Muscle layer of colon (tissue), 2 donors: Measurements from ENCODE around the gene WLS.

Experiments
- H3K27ac ChIP-seq: one replicate; pipeline ENCODE4 v1.7.0; 2013; ENCODE audit warnings: low read depth, mild to moderate bottlenecking, low read length, moderate library complexity
- H3K27me3 ChIP-seq, 2 donors: one replicate each; pipeline ENCODE4 v1.7.0; 2013; ENCODE audit warnings: low read length in 2 of 2, mild to moderate bottlenecking in 2 of 2; ENCODE audit not compliant: insufficient read depth in 2 of 2, control insufficient read depth in 1 of 2
- H3K36me3 ChIP-seq: one replicate; pipeline ENCODE4 v1.7.0; 2013; ENCODE audit warnings: mild to moderate bottlenecking, low read length; ENCODE audit not compliant: insufficient read depth
- H3K4me1 ChIP-seq: one replicate; pipeline ENCODE4 v1.7.0; 2013; ENCODE audit warnings: mild to moderate bottlenecking, low read length; ENCODE audit not compliant: insufficient read depth
- H3K4me3 ChIP-seq, 2 donors: one replicate each; pipeline ENCODE4 v1.7.0; 2013; ENCODE audit warnings: low read length in 2 of 2, low read depth in 1 of 2, mild to moderate bottlenecking in 1 of 2, moderate library complexity in 1 of 2
- H3K9ac ChIP-seq: one replicate; pipeline ENCODE4 v1.7.0; 2013; ENCODE audit warnings: low read length
- H3K9me3 ChIP-seq: one replicate; pipeline ENCODE4 v1.7.0; 2013; ENCODE audit warnings: mild to moderate bottlenecking, low read length
- donor health status: abdominal sarcoma.
- donor health status: Adenocarcinoma of cecum.

WLS gene

DNA sequence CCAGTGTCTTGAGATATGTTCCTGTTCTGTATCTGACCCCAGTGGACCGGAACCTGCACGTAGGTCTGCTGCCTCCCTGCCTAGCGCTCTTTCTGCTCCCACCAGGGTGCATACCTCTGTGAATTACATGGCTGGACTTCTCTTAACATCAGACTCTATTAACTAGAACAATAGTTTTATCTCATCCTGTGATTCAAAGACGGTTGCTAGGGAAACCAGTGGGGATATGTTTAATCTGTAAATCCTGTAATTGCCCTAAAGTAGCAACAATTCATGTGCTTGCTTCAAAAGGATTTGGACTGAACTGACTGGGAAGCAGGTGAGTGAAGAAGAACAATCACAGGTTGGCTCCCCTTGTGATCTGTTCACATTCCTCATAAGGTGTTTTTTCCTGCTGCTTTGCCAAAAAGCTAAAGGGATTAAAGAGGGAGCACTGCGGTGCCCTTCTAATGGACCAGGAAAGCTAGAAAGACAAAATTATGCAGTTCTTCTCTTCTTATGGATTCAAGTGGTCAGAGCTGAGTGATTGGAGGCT lies 129.2 kb downstream of the WLS start:
- H3K36me3 ChIP-seq: peaks cover 9% of the 10 kb centered on the region
- no peaks in the 10 kb centered on the region for H3K27me3 ChIP-seq
- no peak overlapping the region for H3K4me3 ChIP-seq
- H3K9ac ChIP-seq: no peak overlapping the region
- H3K27ac ChIP-seq: no peak overlapping the region
- no peaks in the 10 kb centered on the region for H3K9me3 ChIP-seq
- H3K4me1 ChIP-seq: no peaks in the 10 kb centered on the region

DNA sequence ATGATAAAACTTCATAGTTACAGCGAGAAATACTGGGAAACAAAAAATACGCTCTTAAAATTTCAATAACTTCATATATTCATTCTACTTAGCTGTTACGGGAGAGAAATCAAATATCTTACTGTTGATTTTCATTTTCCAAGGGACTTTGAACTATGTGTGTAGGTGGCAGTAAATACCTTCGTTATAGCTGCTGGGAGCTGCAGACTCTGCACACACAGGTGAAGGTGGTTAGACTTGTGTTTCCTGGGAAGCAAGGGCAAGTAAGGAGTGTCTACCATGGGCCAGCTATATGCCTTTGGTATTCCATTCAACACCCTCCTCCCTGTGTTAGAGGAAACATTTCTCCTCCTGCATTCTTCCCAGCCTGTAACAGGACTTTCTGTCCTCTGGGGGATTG lies 130.5 kb downstream of the WLS start:
- Histone ChIP-seq H3K27ac (no peak overlapping the region), H3K27me3 (no peaks in the 10 kb centered on the region), H3K4me1 (no peaks in the 10 kb centered on the region), H3K36me3 (peaks cover 12% of the 10 kb centered on the region), H3K9ac (no peak overlapping the region), H3K4me3 (no peak overlapping the region), H3K9me3 (no peaks in the 10 kb centered on the region)

DNA sequence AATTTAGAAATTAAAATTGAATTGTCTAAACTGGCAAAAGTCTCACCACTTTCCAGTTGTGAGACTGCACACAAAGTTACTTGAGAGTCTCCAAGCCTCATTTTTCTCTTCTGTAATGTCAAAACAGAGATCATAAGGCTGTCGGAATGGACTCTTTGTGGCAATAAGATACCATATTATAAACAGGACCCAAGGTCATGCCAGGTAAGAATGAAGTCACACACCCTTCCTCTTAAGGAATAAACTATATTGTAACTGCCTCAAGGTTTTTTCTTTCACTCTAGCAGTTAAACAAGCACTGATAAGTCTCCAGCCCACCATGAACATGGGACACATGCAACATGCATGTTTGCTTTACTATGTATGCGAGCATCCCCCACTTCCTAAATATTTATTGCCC lies 131.8 kb downstream of the WLS start:
- no peaks in the 10 kb centered on the region for H3K4me1 ChIP-seq
- no peak overlapping the region for H3K27ac ChIP-seq
- H3K9ac ChIP-seq: no peak overlapping the region
- peaks cover 7% of the 10 kb centered on the region for H3K36me3 ChIP-seq
- no peak overlapping the region for H3K4me3 ChIP-seq
- no peaks in the 10 kb centered on the region for H3K27me3 ChIP-seq
- H3K9me3 ChIP-seq: no peaks in the 10 kb centered on the region

DNA sequence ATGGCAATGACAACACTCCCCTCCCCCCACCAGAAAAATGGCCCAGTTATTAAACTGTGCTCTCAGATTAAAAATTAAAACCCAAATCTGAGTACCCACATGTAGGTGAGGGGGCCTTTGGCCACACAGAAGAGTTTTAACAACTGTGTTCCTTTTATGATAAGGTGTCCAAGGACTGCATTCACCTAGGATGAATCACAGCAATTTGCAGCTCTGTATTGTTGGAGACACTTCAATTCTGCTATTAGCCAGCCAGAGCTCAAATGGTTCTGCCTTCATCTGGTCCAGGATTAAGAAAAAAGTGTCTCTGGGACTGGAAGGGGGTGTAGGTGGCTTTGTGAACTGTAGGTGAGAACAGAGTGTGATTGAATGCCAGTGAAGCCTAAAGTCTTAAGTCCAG lies 138.6 kb downstream of the WLS start:
- Histone ChIP-seq H3K9ac (no peak overlapping the region), H3K27ac (no peak overlapping the region), H3K36me3 (peaks cover 7% of the 10 kb centered on the region), H3K27me3 (no peaks in the 10 kb centered on the region), H3K4me3 (no peak overlapping the region), H3K9me3 (no peaks in the 10 kb centered on the region), H3K4me1 (no peaks in the 10 kb centered on the region)

DNA sequence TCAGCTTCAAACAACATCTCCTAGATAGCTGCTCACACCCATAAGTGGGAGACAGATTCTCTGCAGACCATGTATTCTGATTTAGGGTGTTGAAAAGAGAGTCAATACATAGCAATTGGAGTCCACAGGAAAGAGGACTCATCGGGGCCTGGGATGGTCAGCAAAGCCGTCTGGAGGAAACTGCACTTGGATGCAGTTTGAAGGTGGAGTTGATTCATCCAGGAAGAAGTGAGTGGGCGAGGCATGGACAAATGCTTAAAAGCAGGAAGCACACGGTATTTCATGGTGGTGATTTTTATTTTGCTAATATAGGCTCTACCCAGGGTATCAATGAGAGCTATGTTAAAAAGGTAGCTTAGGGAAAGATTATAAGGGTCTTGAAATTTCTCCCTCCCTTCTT lies 145.1 kb downstream of the WLS start:
- Histone ChIP-seq H3K9me3 (no peaks in the 10 kb centered on the region), H3K4me3 (no peak overlapping the region), H3K9ac (no peak overlapping the region), H3K27me3 (no peaks in the 10 kb centered on the region), H3K27ac (no peak overlapping the region), H3K4me1 (no peaks in the 10 kb centered on the region), H3K36me3 (no peaks in the 10 kb centered on the region)

DNA sequence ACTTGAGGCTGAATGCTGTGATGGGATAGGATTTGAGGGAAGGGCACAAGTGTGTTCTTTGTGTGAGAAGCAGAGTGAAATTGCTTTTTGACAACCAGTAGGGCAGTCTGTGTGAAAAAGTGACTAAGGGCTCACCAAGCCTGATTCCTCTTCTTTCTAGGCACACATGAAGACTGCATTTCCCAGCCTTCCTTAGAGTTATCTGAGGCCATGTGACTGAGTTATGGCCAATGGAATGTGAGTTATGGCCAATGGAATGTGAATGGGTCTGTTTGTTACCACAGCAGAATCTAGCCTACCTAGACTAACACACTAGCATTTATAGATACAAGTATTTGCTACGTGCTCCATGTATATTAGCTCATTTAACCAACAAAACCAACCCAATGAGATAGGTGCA lies 146.6 kb downstream of the WLS start:
- Histone ChIP-seq H3K27me3 (no peaks in the 10 kb centered on the region), H3K9me3 (no peaks in the 10 kb centered on the region)

DNA sequence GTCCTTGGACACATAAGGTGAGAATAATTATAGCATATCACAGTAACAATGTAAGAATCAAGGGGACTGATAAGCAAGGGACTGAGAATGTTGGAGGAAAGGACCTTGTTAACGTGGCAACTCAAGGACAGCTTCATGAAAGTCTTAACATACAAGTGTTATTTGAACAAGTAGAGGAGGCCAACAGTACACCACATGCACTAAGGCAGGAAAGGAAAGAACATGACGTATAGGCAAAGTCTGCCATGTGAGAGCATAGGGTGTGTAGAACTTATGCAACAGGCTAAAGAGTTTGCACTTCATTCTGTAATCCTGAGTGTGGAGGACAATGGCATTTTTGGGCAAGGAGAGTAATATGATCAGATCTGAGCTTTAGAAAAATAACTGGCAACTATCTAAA lies 148.6 kb downstream of the WLS start:
- H3K9me3 ChIP-seq: no peaks in the 10 kb centered on the region

More for the DNA sequence above, 146.6 kb downstream of the WLS start:
- H3K9ac ChIP-seq: no peak overlapping the region
- H3K4me1 ChIP-seq: no peaks in the 10 kb centered on the region
- no peaks in the 10 kb centered on the region for H3K36me3 ChIP-seq
- no peak overlapping the region for H3K4me3 ChIP-seq
- no peak overlapping the region for H3K27ac ChIP-seq

DNA sequence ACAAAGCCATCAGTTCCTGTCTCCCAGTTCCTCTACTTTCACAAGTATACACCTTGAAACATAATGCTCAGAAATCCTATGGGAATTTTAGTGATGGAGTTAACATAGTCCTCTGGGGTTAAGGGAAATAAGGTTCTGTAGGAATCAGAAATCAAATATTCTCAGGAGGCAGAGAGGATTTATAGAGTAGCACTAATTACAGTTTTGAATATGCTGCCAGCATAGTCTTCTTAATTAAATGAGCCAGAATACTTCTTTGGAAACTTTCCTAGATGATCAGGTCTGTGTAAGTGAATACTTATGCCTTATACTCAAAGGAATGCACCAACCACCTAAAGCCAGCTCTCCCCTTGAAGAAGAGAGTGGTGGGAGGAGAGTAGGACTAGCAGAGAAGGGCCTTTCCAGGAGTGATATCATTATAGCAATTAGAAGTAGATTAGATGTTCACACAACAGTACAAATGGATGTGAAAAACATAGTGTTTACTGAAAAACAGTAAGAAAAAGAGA lies 150.5 kb downstream of the WLS start:
- Histone ChIP-seq H3K27ac (no peak overlapping the region), H3K9ac (no peak overlapping the region), H3K27me3 (no peaks in the 10 kb centered on the region), H3K9me3 (no peaks in the 10 kb centered on the region), H3K4me3 (no peak overlapping the region), H3K4me1 (no peaks in the 10 kb centered on the region), H3K36me3 (no peaks in the 10 kb centered on the region)

More for the DNA sequence above, 148.6 kb downstream of the WLS start:
- H3K27me3 ChIP-seq: no peaks in the 10 kb centered on the region
- no peak overlapping the region for H3K27ac ChIP-seq
- no peaks in the 10 kb centered on the region for H3K36me3 ChIP-seq
- no peak overlapping the region for H3K9ac ChIP-seq
- H3K4me3 ChIP-seq: no peak overlapping the region
- H3K4me1 ChIP-seq: no peaks in the 10 kb centered on the region

DNA sequence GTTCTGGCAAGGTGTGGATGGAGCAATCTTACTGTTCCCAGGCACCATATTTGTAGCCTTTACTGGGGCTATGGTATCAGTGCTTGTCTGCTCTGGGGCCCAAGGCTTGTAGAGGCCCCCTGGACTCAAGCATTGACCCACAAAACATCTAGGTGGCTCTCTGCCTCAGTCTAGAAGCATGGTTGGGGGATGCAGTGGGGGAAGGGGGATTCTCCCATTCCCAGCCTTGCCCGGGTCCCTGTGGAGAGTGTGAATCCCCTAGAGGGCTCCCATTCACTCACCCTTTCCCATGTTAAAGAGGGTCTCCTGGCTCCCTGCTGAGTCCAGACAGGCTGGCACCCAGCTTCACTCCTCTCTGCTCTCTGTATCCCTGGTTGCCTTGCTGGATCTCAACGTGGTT lies 153.7 kb downstream of the WLS start:
- no peak overlapping the region for H3K4me3 ChIP-seq
- H3K27me3 ChIP-seq: no peaks in the 10 kb centered on the region
- no peaks in the 10 kb centered on the region for H3K9me3 ChIP-seq
- no peaks in the 10 kb centered on the region for H3K36me3 ChIP-seq
- no peak overlapping the region for H3K27ac ChIP-seq
- H3K9ac ChIP-seq: no peak overlapping the region
- H3K4me1 ChIP-seq: no peaks in the 10 kb centered on the region
